DMS 273 (cell line): ENCODE measurements around the gene NRIP2.

Experiments
- DNase-seq: peaks from one replicate; lab custom pipeline; 2025; ENCODE audit not compliant: unreplicated experiment; lab: John Stamatoyannopoulos, UW

The NRIP2 gene

GRCh38 chr12:2776129-2776806, 58.6 kb downstream of the NRIP2 start:
- no peak for DNase-seq

- DNase-seq: no peak
Measured at GRCh38 chr12:2775431-2775830, 59.4 kb downstream of the NRIP2 start.
